CD4-positive, alpha-beta T cell treated with Interleukin-10 for 1 hour (primary cell): Measurements from ENCODE around the gene TNS4.
"Not testable (repeated sequence)": the region's sequence is repeated elsewhere in the genome, so short reads cannot be mapped to it uniquely, and the experiment has no call there.

ENCODE experiments used
- DNase-seq: peaks from one replicate; pipeline ENCODE4 v3.0.0-alpha.2; 2020

The TNS4 gene

GRCh38 chr17:40501499-40501911 is at the start of gene TNS4:
TNS4 (minus strand) TSS chr17:40501623; CDS start chr17:40496425, 5,198 bp downstream.
- DNase-seq = no peak

GRCh38 chr17:40550608-40551007 is 49.2 kb upstream of the TNS4 start:
- no peak for DNase-seq

GRCh38 chr17:40548982-40549685 is 47.7 kb upstream of the TNS4 start:
- DNase-seq = no peak

- DNase-seq = no peak
Observed at GRCh38 chr17:40548491-40548981, 47.1 kb upstream of the TNS4 start.

GRCh38 chr17:40547785-40548478 is 46.5 kb upstream of the TNS4 start:
- no peak for DNase-seq

- DNase-seq = peak; percentile 70
Observed at GRCh38 chr17:40547079-40547784, 45.8 kb upstream of the TNS4 start.

GRCh38 chr17:40546497-40546896 is 45.1 kb upstream of the TNS4 start:
- not testable (repeated sequence) for DNase-seq

- DNase-seq = no peak
Observed at GRCh38 chr17:40545660-40546059, 44.2 kb upstream of the TNS4 start.

- peak; percentile 64 for DNase-seq
Observed at GRCh38 chr17:40542558-40543411, 41.4 kb upstream of the TNS4 start.

- no peak for DNase-seq
Observed at GRCh38 chr17:40541873-40542557, 40.6 kb upstream of the TNS4 start.

GRCh38 chr17:40541060-40541872 is 39.8 kb upstream of the TNS4 start:
- DNase-seq = peak; percentile 82

GRCh38 chr17:40540448-40540847 is 39.0 kb upstream of the TNS4 start:
- DNase-seq = peak; percentile 68

GRCh38 chr17:40539711-40540411 is 38.4 kb upstream of the TNS4 start:
- DNase-seq = no peak

GRCh38 chr17:40538936-40539705 is 37.7 kb upstream of the TNS4 start:
- DNase-seq = no peak

GRCh38 chr17:40538019-40538935 is 36.9 kb upstream of the TNS4 start:
- DNase-seq = no peak

GRCh38 chr17:40536295-40537171 is 35.1 kb upstream of the TNS4 start:
- no peak for DNase-seq

- no peak for DNase-seq
Observed at GRCh38 chr17:40535924-40536294, 34.5 kb upstream of the TNS4 start.

GRCh38 chr17:40535438-40535837 is 34.0 kb upstream of the TNS4 start:
- DNase-seq = no peak
